BLaER1 (cell line): ENCODE data around the gene FNDC3B.

ENCODE experiments used
- H3K27ac ChIP-seq: shearing (Covaris generic); formaldehyde crosslinking; 2 replicates; pipeline ENCODE4 v1.8.1; 2022
- H3K27me3 ChIP-seq: shearing (Covaris generic); formaldehyde crosslinking; 2 replicates; pipeline ENCODE4 v1.8.1; 2022
- H3K36me3 ChIP-seq: shearing (Covaris generic); formaldehyde crosslinking; 2 replicates; pipeline ENCODE4 v1.8.1; 2022
- H3K4me1 ChIP-seq: shearing (Covaris generic); formaldehyde crosslinking; 2 replicates; pipeline ENCODE4 v1.8.1; 2022
- H3K4me2 ChIP-seq: shearing (Covaris generic); formaldehyde crosslinking; 2 replicates; pipeline ENCODE4 v1.8.1; 2022
- H3K4me3 ChIP-seq: shearing (Covaris generic); formaldehyde crosslinking; 2 replicates; pipeline ENCODE4 v1.8.1; 2022
- H3K9ac ChIP-seq: shearing (Covaris generic); formaldehyde crosslinking; 2 replicates; pipeline ENCODE4 v1.8.1; 2022
- H3K9me3 ChIP-seq: shearing (Covaris generic); formaldehyde crosslinking; 2 replicates; pipeline ENCODE4 v1.8.1; 2022
- H4K20me1 ChIP-seq: shearing (Covaris generic); formaldehyde crosslinking; 2 replicates; pipeline ENCODE4 v1.8.1; 2022
- Cebpa-rat ChIP-seq: shearing (Covaris generic); IDR thresholded peaks from 2 replicates; pipeline ENCODE4 v1.8.1; 2022

FNDC3B gene

GRCh38 chr3:172375206-172375850 lies 335.9 kb downstream of the FNDC3B start:
- H3K4me2 ChIP-seq: no peak overlapping the region
- H3K27me3 ChIP-seq: no peaks in the 10 kb centered on the region
- H3K36me3 ChIP-seq: peaks cover 78% of the 10 kb centered on the region
- H3K9ac ChIP-seq: no peak overlapping the region
- no peak overlapping the region for H3K27ac ChIP-seq
- no peaks in the 10 kb centered on the region for H3K4me1 ChIP-seq
- H3K4me3 ChIP-seq: no peak overlapping the region
- TF ChIP-seq Cebpa-rat: no peak
- no peaks in the 10 kb centered on the region for H4K20me1 ChIP-seq
- peaks cover 18% of the 10 kb centered on the region for H3K9me3 ChIP-seq

GRCh38 chr3:172376402-172376801 lies 337.0 kb downstream of the FNDC3B start:
- Histone ChIP-seq H3K4me1 (no peaks in the 10 kb centered on the region), H3K4me2 (no peak overlapping the region), H3K9me3 (peaks cover 27% of the 10 kb centered on the region), H3K9ac (no peak overlapping the region), H3K27ac (no peak overlapping the region), H3K27me3 (no peaks in the 10 kb centered on the region), H4K20me1 (no peaks in the 10 kb centered on the region), H3K4me3 (no peak overlapping the region), H3K36me3 (peaks cover 81% of the 10 kb centered on the region)
- no peak for TF ChIP-seq Cebpa-rat

GRCh38 chr3:172376881-172377280 lies 337.5 kb downstream of the FNDC3B start:
- H3K4me3 ChIP-seq: no peak overlapping the region
- no peaks in the 10 kb centered on the region for H4K20me1 ChIP-seq
- H3K27me3 ChIP-seq: no peaks in the 10 kb centered on the region
- H3K9ac ChIP-seq: no peak overlapping the region
- no peak overlapping the region for H3K27ac ChIP-seq
- no peak overlapping the region for H3K4me2 ChIP-seq
- no peak for TF ChIP-seq Cebpa-rat
- peaks cover 27% of the 10 kb centered on the region for H3K9me3 ChIP-seq
- H3K36me3 ChIP-seq: peaks cover 76% of the 10 kb centered on the region
- no peaks in the 10 kb centered on the region for H3K4me1 ChIP-seq

- no peaks in the 10 kb centered on the region for H3K4me1 ChIP-seq
- no peak overlapping the region for H3K9ac ChIP-seq
- H3K36me3 ChIP-seq: peaks cover 62% of the 10 kb centered on the region
- H3K27me3 ChIP-seq: no peaks in the 10 kb centered on the region
- no peak overlapping the region for H3K4me3 ChIP-seq
- peaks cover 27% of the 10 kb centered on the region for H3K9me3 ChIP-seq
- no peak overlapping the region for H3K27ac ChIP-seq
- H4K20me1 ChIP-seq: no peaks in the 10 kb centered on the region
- no peak overlapping the region for H3K4me2 ChIP-seq
- TF ChIP-seq Cebpa-rat: no peak
These were observed 339.1 kb downstream of the FNDC3B start for GRCh38 chr3:172378439-172378838.

GRCh38 chr3:172379372-172379771 lies 340.0 kb downstream of the FNDC3B start:
- H4K20me1 ChIP-seq: no peaks in the 10 kb centered on the region
- H3K9me3 ChIP-seq: peaks cover 27% of the 10 kb centered on the region
- H3K27ac ChIP-seq: no peak overlapping the region
- no peak for TF ChIP-seq Cebpa-rat
- H3K9ac ChIP-seq: no peak overlapping the region
- no peaks in the 10 kb centered on the region for H3K27me3 ChIP-seq
- H3K36me3 ChIP-seq: peaks cover 56% of the 10 kb centered on the region
- no peak overlapping the region for H3K4me3 ChIP-seq
- no peaks in the 10 kb centered on the region for H3K4me1 ChIP-seq
- H3K4me2 ChIP-seq: no peak overlapping the region

- no peak for TF ChIP-seq Cebpa-rat
- Histone ChIP-seq H3K27me3 (no peaks in the 10 kb centered on the region), H4K20me1 (no peaks in the 10 kb centered on the region), H3K27ac (no peak overlapping the region), H3K4me1 (no peaks in the 10 kb centered on the region), H3K4me2 (no peak overlapping the region), H3K9me3 (peaks cover 27% of the 10 kb centered on the region), H3K36me3 (peaks cover 48% of the 10 kb centered on the region), H3K9ac (no peak overlapping the region), H3K4me3 (no peak overlapping the region)
These were observed 341.3 kb downstream of the FNDC3B start for GRCh38 chr3:172380632-172381031.

- peaks cover 27% of the 10 kb centered on the region for H3K9me3 ChIP-seq
- H4K20me1 ChIP-seq: no peaks in the 10 kb centered on the region
- H3K4me3 ChIP-seq: no peak overlapping the region
- no peaks in the 10 kb centered on the region for H3K4me1 ChIP-seq
- H3K9ac ChIP-seq: no peak overlapping the region
- no peak overlapping the region for H3K27ac ChIP-seq
- H3K36me3 ChIP-seq: peaks cover 40% of the 10 kb centered on the region
- no peak overlapping the region for H3K4me2 ChIP-seq
- no peaks in the 10 kb centered on the region for H3K27me3 ChIP-seq
- no peak for TF ChIP-seq Cebpa-rat
These were observed 344.0 kb downstream of the FNDC3B start for GRCh38 chr3:172383306-172383796.

GRCh38 chr3:172384836-172385235 lies 345.5 kb downstream of the FNDC3B start:
- Histone ChIP-seq H3K4me1 (no peaks in the 10 kb centered on the region), H3K36me3 (peaks cover 30% of the 10 kb centered on the region), H3K9ac (no peak overlapping the region), H3K27me3 (no peaks in the 10 kb centered on the region), H3K27ac (no peak overlapping the region), H3K4me2 (no peak overlapping the region), H3K4me3 (no peak overlapping the region), H4K20me1 (no peaks in the 10 kb centered on the region), H3K9me3 (peaks cover 12% of the 10 kb centered on the region)
- TF ChIP-seq Cebpa-rat: no peak

GRCh38 chr3:172387728-172388127 lies 348.4 kb downstream of the FNDC3B start:
- no peak overlapping the region for H3K4me3 ChIP-seq
- H3K36me3 ChIP-seq: peaks cover 15% of the 10 kb centered on the region
- no peaks in the 10 kb centered on the region for H4K20me1 ChIP-seq
- H3K9me3 ChIP-seq: no peaks in the 10 kb centered on the region
- no peak overlapping the region for H3K4me2 ChIP-seq
- no peak for TF ChIP-seq Cebpa-rat
- no peak overlapping the region for H3K9ac ChIP-seq
- no peaks in the 10 kb centered on the region for H3K27me3 ChIP-seq
- no peak overlapping the region for H3K27ac ChIP-seq
- H3K4me1 ChIP-seq: no peaks in the 10 kb centered on the region

GRCh38 chr3:172388412-172389078 lies 349.2 kb downstream of the FNDC3B start:
- H3K4me2 ChIP-seq: no peak overlapping the region
- no peak for TF ChIP-seq Cebpa-rat
- H3K27me3 ChIP-seq: no peaks in the 10 kb centered on the region
- no peak overlapping the region for H3K4me3 ChIP-seq
- H3K4me1 ChIP-seq: no peaks in the 10 kb centered on the region
- H4K20me1 ChIP-seq: no peaks in the 10 kb centered on the region
- H3K36me3 ChIP-seq: peaks cover 12% of the 10 kb centered on the region
- H3K9ac ChIP-seq: no peak overlapping the region
- H3K9me3 ChIP-seq: no peaks in the 10 kb centered on the region
- H3K27ac ChIP-seq: no peak overlapping the region
